Neural crest cell (in vitro differentiated cells): ENCODE measurements around the gene PPP2R3A. TPM values are rescaled to one million over a fixed set of nuclear protein-coding genes. Genes with fewer than 3 reads are reported as not detected.

Experiments used
- DNase-seq: peaks from one replicate; pipeline ENCODE4 v3.0.0; 2021; ENCODE audit warnings: low read depth, mixed read lengths, low spot score
- H3K27ac Mint-ChIP-seq: one replicate; pipeline ENCODE4 v1.8.0; 2021; ENCODE audit warnings: mild to moderate bottlenecking, mixed read lengths; ENCODE audit not compliant: unreplicated experiment
- H3K27me3 Mint-ChIP-seq: 2 replicates; pipeline ENCODE4 v1.8.0; 2021; ENCODE audit warnings: low read depth, mild to moderate bottlenecking, mixed read lengths
- H3K36me3 Mint-ChIP-seq: 2 replicates; pipeline ENCODE4 v1.8.0; 2021; ENCODE audit warnings: low read depth, mild to moderate bottlenecking, mixed read lengths
- H3K4me1 Mint-ChIP-seq: 2 replicates; pipeline ENCODE4 v1.8.0; 2021; ENCODE audit warnings: mixed read lengths
- H3K4me3 Mint-ChIP-seq: one replicate; pipeline ENCODE4 v1.8.0; 2021; ENCODE audit warnings: mild to moderate bottlenecking, mixed read lengths
- H3K9me3 Mint-ChIP-seq: 2 replicates; pipeline ENCODE4 v1.8.0; 2021; ENCODE audit warnings: mixed read lengths
- CTCF ChIP-seq: fragments of 200-600 bp; sonication (generic); conservative IDR thresholded peaks from 2 replicates; pipeline ENCODE4 v1.5.0; 2021; ENCODE audit warnings: antibody characterized with exemption, mild to moderate bottlenecking
- total RNA-seq: library from RNA; stranded (reverse); gene quantifications from 2 replicates; pipeline ENCODE4 v1.2.1, GENCODE V29; 2021

The PPP2R3A gene
- total RNA-seq, 1 donor from 2014 or later = 16.4 TPM

GRCh38 chr3:136048068-136048467 lies 82.5 kb downstream of the PPP2R3A start:
- Mint-ChIP-seq H3K27me3 (no peaks in the 10 kb centered on the region), H3K27ac (no peak overlapping the region), H3K36me3 (peaks cover 28% of the 10 kb centered on the region), H3K4me1 (no peaks in the 10 kb centered on the region), H3K9me3 (no peaks in the 10 kb centered on the region), H3K4me3 (no peak overlapping the region)
- no peak for DNase-seq
- TF ChIP-seq CTCF = no peak

- H3K27me3 Mint-ChIP-seq = no peaks in the 10 kb centered on the region
- H3K27ac Mint-ChIP-seq = no peak overlapping the region
Measured at GRCh38 chr3:136050250-136050649, 84.7 kb downstream of the PPP2R3A start.

GRCh38 chr3:136055491-136055890 lies 90.0 kb downstream of the PPP2R3A start:
- Mint-ChIP-seq H3K27ac (no peak overlapping the region), H3K4me1 (no peaks in the 10 kb centered on the region), H3K9me3 (no peaks in the 10 kb centered on the region), H3K4me3 (no peak overlapping the region), H3K27me3 (no peaks in the 10 kb centered on the region), H3K36me3 (peaks cover 14% of the 10 kb centered on the region)
- TF ChIP-seq CTCF = no peak
- no peak for DNase-seq

More at GRCh38 chr3:136050250-136050649, 84.7 kb downstream of the PPP2R3A start:
- Mint-ChIP-seq H3K9me3 (no peaks in the 10 kb centered on the region), H3K4me1 (no peaks in the 10 kb centered on the region), H3K36me3 (peaks cover 17% of the 10 kb centered on the region), H3K4me3 (no peak overlapping the region)
- DNase-seq = no peak
- TF ChIP-seq CTCF = no peak

- Mint-ChIP-seq H3K27ac (no peak overlapping the region), H3K4me1 (peaks cover 10% of the 10 kb centered on the region), H3K36me3 (peaks cover 7% of the 10 kb centered on the region), H3K9me3 (peaks cover under 1% of the 10 kb centered on the region), H3K27me3 (no peaks in the 10 kb centered on the region), H3K4me3 (no peak overlapping the region)
- DNase-seq = no peak
- TF ChIP-seq CTCF = no peak
Measured at GRCh38 chr3:136067211-136067610, 101.7 kb downstream of the PPP2R3A start.

DNA sequence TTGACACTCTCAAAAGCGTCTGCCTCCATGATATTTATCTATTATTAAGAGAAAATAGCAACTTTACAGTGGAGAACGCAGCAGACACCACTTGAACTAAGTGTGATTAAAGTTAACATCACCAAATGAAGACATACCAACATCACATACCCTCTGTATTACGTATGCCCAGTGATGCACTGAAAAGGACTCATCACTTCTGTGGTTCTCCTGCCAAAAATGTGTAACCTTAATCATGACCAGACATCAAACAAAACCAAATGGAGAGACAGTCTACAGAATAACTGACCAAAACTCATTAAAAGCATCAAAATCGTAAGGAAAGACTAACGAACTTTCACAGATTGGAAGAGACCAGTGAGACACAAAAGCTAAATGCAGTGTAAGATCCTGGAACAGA lies 103.2 kb downstream of the PPP2R3A start:
- no peak overlapping the region for H3K4me3 Mint-ChIP-seq
- H3K9me3 Mint-ChIP-seq = no peaks in the 10 kb centered on the region
- DNase-seq = no peak
- H3K27me3 Mint-ChIP-seq = no peaks in the 10 kb centered on the region
- peaks cover 10% of the 10 kb centered on the region for H3K4me1 Mint-ChIP-seq
- TF ChIP-seq CTCF = no peak
- no peak overlapping the region for H3K27ac Mint-ChIP-seq
- peaks cover 4% of the 10 kb centered on the region for H3K36me3 Mint-ChIP-seq

DNA sequence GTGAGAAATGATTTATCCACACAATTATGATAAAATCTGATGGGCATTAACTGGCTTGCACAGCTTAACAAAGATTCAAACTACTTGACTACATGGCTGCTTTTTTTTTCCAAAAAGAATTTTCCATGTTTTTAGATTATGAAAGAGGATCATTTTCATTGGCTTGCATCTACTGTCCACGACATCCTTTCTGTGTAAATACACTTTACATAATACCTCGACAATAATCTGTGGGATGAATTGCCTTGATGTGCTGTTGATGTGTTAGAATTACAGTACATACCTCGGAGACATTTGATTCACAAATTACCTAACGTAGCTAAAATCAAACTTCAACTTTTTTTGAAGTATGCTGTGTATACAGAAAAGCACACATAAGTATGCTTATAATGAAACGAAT lies 104.4 kb downstream of the PPP2R3A start:
- no peak for DNase-seq
- Mint-ChIP-seq H3K9me3 (no peaks in the 10 kb centered on the region), H3K36me3 (peaks cover 4% of the 10 kb centered on the region), H3K27me3 (no peaks in the 10 kb centered on the region), H3K4me1 (peaks cover 10% of the 10 kb centered on the region), H3K27ac (no peak overlapping the region), H3K4me3 (no peak overlapping the region)
- TF ChIP-seq CTCF = no peak
